Prostate gland (tissue), 2 donors: Measurements from ENCODE around the gene CDK9.

ENCODE experiments used
- POLR2A ChIP-seq: fragments of 450-650 bp; IDR thresholded peaks from one replicate; pipeline ENCODE4 v1.6.1; 2016; ENCODE audit warnings: antibody characterized with exemption, mild to moderate bottlenecking
- TF ChIP-seq, protein P1 (sequence below), 4 experiments: fragments of 200-600 bp in 2 of 4; fragments of 450-650 bp in 2 of 4; sonication (generic) in 2 of 4; IDR thresholded peaks; 1 replicate in 3 of 4; 2 replicates in 1 of 4; pipeline ENCODE4 v1.5.1; 2016 to 2019; ENCODE audit warnings: antibody characterized with exemption in 4 of 4, mild to moderate bottlenecking in 2 of 4, moderate library complexity in 2 of 4

DNA sequence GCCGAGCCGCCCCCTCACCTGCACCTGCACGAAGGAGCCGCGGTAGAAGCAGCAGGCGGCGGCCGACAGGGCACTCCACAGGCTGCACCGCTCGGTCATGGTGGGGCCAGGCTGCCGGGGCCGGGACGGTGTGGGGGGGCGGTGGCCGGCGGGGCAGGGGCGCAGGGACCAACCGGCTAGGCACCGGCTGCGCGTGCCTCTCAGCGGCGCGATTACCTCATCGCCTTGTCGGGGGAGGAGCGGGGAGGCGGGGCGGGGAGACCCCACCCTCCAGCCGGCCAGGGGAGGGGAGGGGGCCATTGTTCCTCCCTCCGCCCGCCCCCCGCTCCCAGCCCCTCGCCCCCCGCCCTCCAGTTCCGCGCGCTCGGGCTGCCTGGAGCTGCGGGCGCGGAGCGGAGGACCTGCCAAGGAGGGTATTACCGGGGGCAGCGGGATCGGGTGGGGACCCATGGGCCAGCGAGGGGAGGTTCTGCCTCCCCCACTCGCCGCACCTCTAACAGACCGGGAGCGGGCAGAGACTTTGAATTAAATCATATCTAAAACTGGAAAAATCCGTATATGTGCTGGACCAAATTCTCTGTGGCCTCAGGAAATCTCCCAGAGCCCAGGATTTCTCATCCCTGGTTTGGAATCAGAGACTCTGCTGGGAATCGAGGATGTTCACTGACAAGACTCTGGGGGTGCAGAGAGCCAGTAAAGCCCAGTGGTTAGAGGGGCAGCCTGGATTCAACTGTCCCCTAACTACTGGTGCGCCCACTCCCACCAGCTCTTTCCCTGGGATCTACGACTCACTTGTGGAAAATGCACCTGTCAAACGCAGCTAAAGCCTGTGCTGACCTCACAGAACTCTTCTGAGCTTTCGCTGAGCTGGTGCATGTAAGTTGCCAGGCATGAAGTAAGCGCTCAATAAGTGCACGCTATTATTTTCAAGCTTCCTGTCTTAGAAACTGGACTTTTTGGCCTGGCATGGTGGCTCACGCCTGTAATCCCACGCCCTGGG lies 30.5 kb upstream of the CDK9 start:
- TF ChIP-seq, protein P1, sequence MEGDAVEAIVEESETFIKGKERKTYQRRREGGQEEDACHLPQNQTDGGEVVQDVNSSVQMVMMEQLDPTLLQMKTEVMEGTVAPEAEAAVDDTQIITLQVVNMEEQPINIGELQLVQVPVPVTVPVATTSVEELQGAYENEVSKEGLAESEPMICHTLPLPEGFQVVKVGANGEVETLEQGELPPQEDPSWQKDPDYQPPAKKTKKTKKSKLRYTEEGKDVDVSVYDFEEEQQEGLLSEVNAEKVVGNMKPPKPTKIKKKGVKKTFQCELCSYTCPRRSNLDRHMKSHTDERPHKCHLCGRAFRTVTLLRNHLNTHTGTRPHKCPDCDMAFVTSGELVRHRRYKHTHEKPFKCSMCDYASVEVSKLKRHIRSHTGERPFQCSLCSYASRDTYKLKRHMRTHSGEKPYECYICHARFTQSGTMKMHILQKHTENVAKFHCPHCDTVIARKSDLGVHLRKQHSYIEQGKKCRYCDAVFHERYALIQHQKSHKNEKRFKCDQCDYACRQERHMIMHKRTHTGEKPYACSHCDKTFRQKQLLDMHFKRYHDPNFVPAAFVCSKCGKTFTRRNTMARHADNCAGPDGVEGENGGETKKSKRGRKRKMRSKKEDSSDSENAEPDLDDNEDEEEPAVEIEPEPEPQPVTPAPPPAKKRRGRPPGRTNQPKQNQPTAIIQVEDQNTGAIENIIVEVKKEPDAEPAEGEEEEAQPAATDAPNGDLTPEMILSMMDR (IDR thresholded peaks at IDR 0.05), result no peak
- TF ChIP-seq POLR2A, result no peak
